Adrenal gland (tissue), 5 donors: ENCODE results near the gene STK31.

Source experiments
- CTCF ChIP-seq, 6 experiments: fragments of 450-650 bp in 4 of 6; fragments of 200-600 bp in 2 of 6; sonication (generic) in 1 of 6; IDR thresholded peaks; 1 replicate in 5 of 6; 2 replicates in 1 of 6; pipeline versions ENCODE4 v1.5.1 to v1.8.0; 2016 to 2021; ENCODE audit warnings: antibody characterized with exemption in 6 of 6, mild to moderate bottlenecking in 2 of 6, moderate library complexity in 1 of 6
- POLR2A ChIP-seq, 2 donors: fragments of 450-650 bp; IDR thresholded peaks; one replicate each; pipeline ENCODE4 v1.6.1; 2017; ENCODE audit warnings: antibody characterized with exemption in 2 of 2, mild to moderate bottlenecking in 2 of 2, moderate library complexity in 1 of 2
- donor health status: DM: no; HTN: no; CAD: no.

DNA sequence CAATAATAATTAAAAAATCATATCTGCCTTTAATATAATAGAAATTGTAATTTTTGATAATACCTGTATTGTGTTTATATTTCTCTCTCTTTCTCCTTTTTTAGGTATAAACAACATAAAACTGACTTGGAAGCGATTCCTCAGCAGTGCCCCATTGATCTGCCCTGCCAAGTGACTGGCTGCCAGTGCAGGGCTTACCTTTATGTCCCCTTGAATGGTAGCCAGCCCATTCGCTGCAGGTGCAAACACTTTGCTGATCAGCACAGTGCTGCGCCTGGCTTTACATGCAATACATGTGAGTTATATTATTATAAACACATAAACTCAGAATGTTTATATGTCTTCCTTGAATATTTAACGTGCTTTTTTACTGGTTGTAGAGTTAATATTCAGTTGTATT is 20.9 kb upstream of the STK31 start:
- TF ChIP-seq CTCF (IDR thresholded peaks at IDR 0.05) = no peak
- TF ChIP-seq POLR2A (IDR thresholded peaks at IDR 0.05) = no peak
